RPMI8226 (cell line): ENCODE data around the gene ZNF550.
A peak's percentile ranks its signal among the peaks of the same experiment; 100 is the strongest.
"Not testable (repeated sequence)": the region's sequence is repeated elsewhere in the genome, so short reads cannot be mapped to it uniquely, and the experiment has no call there.

Experiments used
- DNase-seq: peaks from one replicate; pipeline ENCODE4 v3.0.0-alpha.2; 2015

Gene ZNF550

DNA sequence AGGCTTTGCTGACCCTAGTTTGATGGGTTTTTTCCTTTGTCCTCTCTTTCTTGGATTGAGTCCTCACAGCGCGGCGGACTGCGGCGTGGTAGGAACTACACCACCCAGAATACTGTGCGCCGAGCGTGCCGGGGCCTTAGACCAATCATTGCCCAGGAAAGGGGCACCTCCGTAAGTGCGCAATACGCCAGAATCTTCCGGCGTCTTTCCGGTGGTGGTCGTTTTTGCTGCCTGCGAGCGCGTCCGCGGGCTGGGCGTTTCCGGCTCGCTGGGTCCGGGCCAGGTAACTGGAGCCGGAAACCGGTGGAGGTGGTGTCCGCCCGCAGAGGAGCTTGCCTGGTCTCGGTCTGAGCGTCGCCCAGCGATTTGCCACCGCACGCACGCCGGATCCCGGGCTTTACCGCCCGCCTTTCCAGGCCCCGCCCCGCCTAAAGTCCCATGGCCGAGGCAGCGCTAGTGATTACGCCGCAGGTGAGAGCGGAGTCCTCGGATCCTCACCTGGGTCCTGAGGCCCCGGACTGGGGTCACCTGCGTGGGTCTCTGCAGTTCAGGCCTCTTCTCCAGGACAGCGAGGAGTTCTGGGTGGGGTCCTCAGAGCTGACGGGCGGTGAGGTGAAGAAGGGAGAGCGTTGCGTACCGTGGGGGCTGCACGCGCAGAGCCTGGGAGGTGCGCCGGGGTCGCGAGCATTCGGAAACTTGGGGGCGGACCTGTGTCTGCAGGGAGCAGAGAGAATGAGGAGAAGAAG is 32.4 kb downstream of the ZNF550 start, which contains the start of gene ZNF549:
Gene ZNF549 (plus strand): TSS at position 221 of the 746 bp plus-strand sequence. CDS start 218 bp downstream, at position 439.
- DNase-seq: peak; percentile 96

GRCh38 chr19:57518021-57518420 is 41.6 kb downstream of the ZNF550 start:
- not testable (repeated sequence) for DNase-seq

DNA sequence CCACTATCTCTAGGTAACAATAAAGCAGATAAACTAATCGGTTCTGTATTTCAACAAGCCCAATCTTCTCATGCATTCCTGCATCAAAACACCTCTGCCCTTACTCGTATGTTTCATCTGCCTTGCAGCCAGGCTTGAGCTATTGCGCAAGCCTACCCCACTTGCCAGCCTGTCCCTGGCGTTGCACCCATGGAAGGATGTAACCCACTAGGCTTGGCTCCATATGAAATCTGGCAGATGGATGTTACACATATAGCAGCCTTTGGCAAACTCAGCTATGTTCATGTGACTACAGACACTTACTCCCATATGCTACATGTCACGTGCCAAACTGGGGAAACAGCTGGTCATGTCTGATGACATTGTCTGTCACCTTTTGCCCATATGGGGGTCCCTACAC is 44.4 kb downstream of the ZNF550 start:
- DNase-seq: no peak

DNA sequence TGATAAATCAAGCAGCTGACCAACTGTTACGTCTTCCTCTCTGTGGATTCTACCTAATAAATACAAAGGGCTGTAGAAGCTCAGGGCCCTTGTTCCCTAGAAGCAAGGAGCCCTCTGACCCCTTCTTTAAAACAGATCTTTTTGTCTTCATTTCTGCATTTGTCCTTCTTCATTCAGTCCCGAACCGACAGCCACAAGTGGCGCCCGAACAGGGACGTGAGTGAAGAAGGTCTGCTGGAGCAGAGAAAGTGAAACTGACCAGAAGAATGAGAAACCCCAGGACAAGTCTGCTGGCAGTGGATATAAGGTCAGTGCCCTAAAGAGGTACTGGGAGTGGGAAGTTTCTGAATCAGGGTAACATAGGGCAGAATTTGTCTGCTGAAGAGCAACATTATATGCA is 46.8 kb downstream of the ZNF550 start:
- DNase-seq: no peak

GRCh38 chr19:57511484-57511883 is 48.2 kb downstream of the ZNF550 start:
- no peak for DNase-seq

- peak; percentile 8 for DNase-seq
Measured at GRCh38 chr19:57506163-57506562, 53.5 kb downstream of the ZNF550 start.

- not testable (repeated sequence) for DNase-seq
Measured at GRCh38 chr19:57500400-57500799, 59.3 kb downstream of the ZNF550 start.

GRCh38 chr19:57499680-57500395 is 59.8 kb downstream of the ZNF550 start, which contains the start of gene ZNF773:
ZNF773 (plus strand) TSS chr19:57499938; CDS start chr19:57500081, 143 bp downstream.
- peak; percentile 98 for DNase-seq

DNA sequence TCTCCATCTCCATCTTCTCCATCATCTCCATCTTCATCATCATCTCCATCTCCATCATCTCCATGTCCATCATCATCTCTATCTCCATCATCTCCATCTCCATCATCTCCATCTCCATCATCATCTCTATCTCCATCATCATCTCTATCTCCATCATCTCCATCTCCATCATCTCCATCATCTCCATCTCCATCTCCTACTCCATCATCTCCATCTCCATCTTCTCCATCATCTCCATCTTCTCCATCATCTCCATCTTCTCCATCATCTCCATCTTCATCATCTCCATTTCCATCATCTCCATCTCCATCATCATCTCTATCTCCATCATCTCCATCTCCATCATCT is 60.4 kb downstream of the ZNF550 start:
- DNase-seq: not testable (repeated sequence)

DNA sequence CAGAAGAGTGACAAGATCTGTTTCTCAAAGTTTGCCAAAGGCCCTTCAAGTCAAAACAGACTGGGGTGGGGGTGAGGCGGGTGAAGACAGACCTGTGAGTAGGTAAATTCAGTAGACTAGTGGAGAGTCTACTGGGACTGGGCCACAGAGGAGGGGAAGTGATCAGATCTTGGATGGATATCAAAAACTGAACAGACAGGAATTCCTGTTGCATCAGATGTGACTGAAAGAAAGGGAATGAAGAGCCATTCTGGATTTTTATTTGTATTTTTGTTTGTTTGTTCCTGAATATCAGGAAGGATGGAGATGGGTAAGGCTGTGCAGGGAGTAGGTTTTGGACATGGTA is 71.4 kb downstream of the ZNF550 start:
- not testable (repeated sequence) for DNase-seq

DNA sequence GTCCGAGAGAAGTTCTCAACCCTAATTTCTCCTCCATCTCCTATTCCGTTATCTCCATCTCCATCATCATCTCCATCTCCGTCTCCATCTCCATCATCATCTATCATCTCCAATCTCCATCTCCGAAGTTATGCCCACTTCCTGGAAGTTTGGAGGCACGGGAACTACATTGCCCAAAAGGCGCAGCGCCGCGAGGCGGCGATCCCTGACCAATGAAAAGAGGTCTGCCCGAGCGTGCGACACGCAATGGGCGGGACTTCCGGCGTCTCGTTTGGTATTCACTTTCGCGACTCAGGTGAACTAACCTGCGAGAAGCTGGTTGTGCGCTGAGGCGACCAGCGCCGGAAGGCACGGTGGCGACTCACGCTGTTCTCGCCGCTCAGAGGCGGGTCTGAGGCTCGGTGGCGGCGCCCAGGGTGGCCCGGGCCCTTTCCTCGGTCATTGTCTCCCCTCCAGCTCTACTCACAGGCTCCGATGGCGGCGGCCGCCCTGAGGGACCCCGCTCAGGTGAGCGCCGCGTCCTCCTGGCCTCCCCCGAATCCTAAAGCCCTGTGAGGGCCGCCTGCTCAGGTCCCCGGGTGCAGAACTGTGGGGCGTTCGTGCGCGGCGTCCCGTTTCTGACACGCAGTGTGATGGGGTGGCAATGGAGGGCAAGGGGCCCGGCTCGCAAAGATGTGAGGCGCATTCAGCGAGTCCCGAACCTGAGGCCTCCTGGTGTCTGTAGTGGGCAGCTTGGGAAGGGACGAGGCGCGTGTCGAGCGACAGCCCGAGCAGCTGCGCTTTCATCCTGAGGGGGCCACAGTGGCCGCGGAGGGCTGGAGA is 72.0 kb downstream of the ZNF550 start, which contains the start of gene ZNF419:
Gene ZNF419 (plus strand): TSS at position 274 of the 822 bp plus-strand sequence. CDS start 201 bp downstream, at position 475.
- peak; percentile 96 for DNase-seq
